WTC11 (cell line): ENCODE measurements around the gene MN1.

ENCODE experiments used
- FOXJ3 ChIP-seq: sonication (generic); formaldehyde crosslinking; IDR thresholded peaks from 2 replicates; pipeline ENCODE4 v1.9.0; 2021; ENCODE audit warnings: missing genetic modification reagents, mild to moderate bottlenecking, borderline replicate concordance
- JUN ChIP-seq: sonication (generic); formaldehyde crosslinking; IDR thresholded peaks from 2 replicates; pipeline ENCODE4 v1.8.0; 2023; ENCODE audit warnings: mild to moderate bottlenecking, missing genetic modification reagents
- TF ChIP-seq, protein P1 (sequence below): fragments of 200-600 bp; IDR thresholded peaks from 2 replicates; pipeline ENCODE4 v1.8.0; 2022; ENCODE audit warnings: antibody characterized with exemption
- TF ChIP-seq, protein P2 (sequence below): sonication (generic); formaldehyde crosslinking; conservative IDR thresholded peaks from 2 replicates; pipeline ENCODE4 v1.8.1; 2022; ENCODE audit warnings: mild to moderate bottlenecking, missing genetic modification reagents

DNA sequence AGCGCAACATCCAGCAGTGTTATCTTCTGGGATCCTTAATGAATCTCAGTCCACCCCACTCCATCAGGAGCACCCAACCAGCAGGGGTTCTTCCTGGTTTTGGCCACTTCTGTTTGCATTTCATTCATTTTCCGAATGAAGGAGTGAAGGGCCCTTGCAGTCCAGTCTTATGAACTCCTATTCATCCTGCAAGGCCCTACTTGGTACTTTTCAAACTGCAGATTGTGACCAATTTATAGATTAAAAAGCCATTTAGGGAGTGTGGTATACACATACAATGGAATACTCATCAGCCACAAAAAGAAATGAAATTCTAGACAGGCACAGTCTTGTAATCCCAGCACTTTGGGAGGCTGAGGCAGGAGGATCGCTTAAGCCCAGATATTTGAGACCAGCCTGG is 10.2 kb upstream of the MN1 start:
- TF ChIP-seq, protein P1, sequence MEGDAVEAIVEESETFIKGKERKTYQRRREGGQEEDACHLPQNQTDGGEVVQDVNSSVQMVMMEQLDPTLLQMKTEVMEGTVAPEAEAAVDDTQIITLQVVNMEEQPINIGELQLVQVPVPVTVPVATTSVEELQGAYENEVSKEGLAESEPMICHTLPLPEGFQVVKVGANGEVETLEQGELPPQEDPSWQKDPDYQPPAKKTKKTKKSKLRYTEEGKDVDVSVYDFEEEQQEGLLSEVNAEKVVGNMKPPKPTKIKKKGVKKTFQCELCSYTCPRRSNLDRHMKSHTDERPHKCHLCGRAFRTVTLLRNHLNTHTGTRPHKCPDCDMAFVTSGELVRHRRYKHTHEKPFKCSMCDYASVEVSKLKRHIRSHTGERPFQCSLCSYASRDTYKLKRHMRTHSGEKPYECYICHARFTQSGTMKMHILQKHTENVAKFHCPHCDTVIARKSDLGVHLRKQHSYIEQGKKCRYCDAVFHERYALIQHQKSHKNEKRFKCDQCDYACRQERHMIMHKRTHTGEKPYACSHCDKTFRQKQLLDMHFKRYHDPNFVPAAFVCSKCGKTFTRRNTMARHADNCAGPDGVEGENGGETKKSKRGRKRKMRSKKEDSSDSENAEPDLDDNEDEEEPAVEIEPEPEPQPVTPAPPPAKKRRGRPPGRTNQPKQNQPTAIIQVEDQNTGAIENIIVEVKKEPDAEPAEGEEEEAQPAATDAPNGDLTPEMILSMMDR = no peak
- TF ChIP-seq, protein P2, sequence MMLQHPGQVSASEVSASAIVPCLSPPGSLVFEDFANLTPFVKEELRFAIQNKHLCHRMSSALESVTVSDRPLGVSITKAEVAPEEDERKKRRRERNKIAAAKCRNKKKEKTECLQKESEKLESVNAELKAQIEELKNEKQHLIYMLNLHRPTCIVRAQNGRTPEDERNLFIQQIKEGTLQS (CRISPR knock-in tag) = no peak
- no peak for TF ChIP-seq JUN
- TF ChIP-seq FOXJ3 (CRISPR knock-in tag) = no peak
